Renal cortex interstitium (tissue), 3 donors: ENCODE results near the gene NOSIP. TPM values are rescaled to one million over a fixed set of nuclear protein-coding genes. Genes with fewer than 3 reads are reported as not detected.

Source experiments
- polyA plus RNA-seq, 3 donors: library from polyadenylated mRNA; unstranded; fragments of 120-200 nt; gene quantifications; one replicate each; pipeline ENCODE4 v1.2.1, GENCODE V29; 2013; ENCODE audit not compliant: insufficient read length in 3 of 3

NOSIP gene
- polyA plus RNA-seq, 3 donors, result 61.9 to 75.9 (median 67.5) TPM

Other genes with a start within 250 kb of the NOSIP start
- 10 to 100 TPM; 34.0 to 49.0 (median 34.6) TPM for gene CD37, start 245.2 kb downstream of the NOSIP start, polyA plus RNA-seq
- gene TEAD2, start 218.1 kb downstream of the NOSIP start, polyA plus RNA-seq, result 100 to 1,000 TPM in 1 of 3 donors, 10 to 100 TPM in 2; 88.2 to 114 (median 93.0) TPM
- gene DKKL1, start 216.7 kb downstream of the NOSIP start, polyA plus RNA-seq, result 1 to 10 TPM; 4.0 to 6.4 (median 5.1) TPM
- gene KASH5, start 192.3 kb downstream of the NOSIP start, polyA plus RNA-seq, result under 1 TPM; 0.14 to 0.57 (median 0.45) TPM
- gene PTH2, start 157.1 kb downstream of the NOSIP start, polyA plus RNA-seq, result not detected
- not detected for gene GFY, start 155.2 kb downstream of the NOSIP start, polyA plus RNA-seq
- gene SLC17A7, start 139.0 kb downstream of the NOSIP start, polyA plus RNA-seq, result under 1 TPM; 0.19 to 0.47 (median 0.33) TPM
- gene PIH1D1, start 128.7 kb downstream of the NOSIP start, polyA plus RNA-seq, result 100 to 1,000 TPM in 1 of 3 donors, 10 to 100 TPM in 2; 85.0 to 102 (median 91.3) TPM
- 10 to 100 TPM; 14.4 to 27.7 (median 26.4) TPM for gene ALDH16A1, start 127.3 kb downstream of the NOSIP start, polyA plus RNA-seq
- gene FLT3LG, start 106.3 kb downstream of the NOSIP start, polyA plus RNA-seq, result 1 to 10 TPM; 2.5 to 4.4 (median 3.2) TPM
- gene RPL13A, start 92.9 kb downstream of the NOSIP start, polyA plus RNA-seq, result 1,000 to 10,000 TPM; 2,269 to 2,915 (median 2,804) TPM
- gene RPS11, start 84.1 kb downstream of the NOSIP start, polyA plus RNA-seq, result 1,000 to 10,000 TPM; 2,058 to 2,977 (median 2,724) TPM
- gene FCGRT, start 67.9 kb downstream of the NOSIP start, polyA plus RNA-seq, result 100 to 1,000 TPM; 225 to 312 (median 227) TPM
- 10 to 100 TPM; 13.1 to 24.6 (median 23.3) TPM for gene RCN3, start 52.6 kb downstream of the NOSIP start, polyA plus RNA-seq
- gene PRRG2, start 760 bp upstream of the NOSIP start, polyA plus RNA-seq, result 1 to 10 TPM; 5.8 to 6.8 (median 5.9) TPM
- 10 to 100 TPM; 17.0 to 30.2 (median 28.6) TPM for gene PRR12, start 10.6 kb upstream of the NOSIP start, polyA plus RNA-seq
- gene RRAS, start 59.6 kb upstream of the NOSIP start, polyA plus RNA-seq, result 10 to 100 TPM; 20.6 to 28.9 (median 24.9) TPM
- gene SCAF1, start 61.7 kb upstream of the NOSIP start, polyA plus RNA-seq, result 10 to 100 TPM; 28.4 to 44.1 (median 43.4) TPM
- 10 to 100 TPM; 36.8 to 92.3 (median 57.7) TPM for gene IRF3, start 85.3 kb upstream of the NOSIP start, polyA plus RNA-seq
- 10 to 100 TPM; 21.0 to 31.6 (median 28.0) TPM for gene BCL2L12, start 85.4 kb upstream of the NOSIP start, polyA plus RNA-seq
- gene PRMT1, start 96.7 kb upstream of the NOSIP start, polyA plus RNA-seq, result 100 to 1,000 TPM; 198 to 261 (median 228) TPM
- gene ADM5, start 109.0 kb upstream of the NOSIP start, polyA plus RNA-seq, result 1 to 10 TPM; 1.1 to 1.6 (median 1.5) TPM
- gene CPT1C, start 110.6 kb upstream of the NOSIP start, polyA plus RNA-seq, result 10 to 100 TPM in 2 of 3 donors, 1 to 10 TPM in 1; 8.0 to 12.8 (median 11.1) TPM
- under 1 TPM in 2 of 3 donors, not detected in 1; 0.10 to 0.18 TPM for gene TSKS, start 182.8 kb upstream of the NOSIP start, polyA plus RNA-seq
- 10 to 100 TPM; 44.5 to 69.2 (median 66.9) TPM for gene AP2A1, start 186.4 kb upstream of the NOSIP start, polyA plus RNA-seq
- 10 to 100 TPM; 35.6 to 42.1 (median 38.4) TPM for gene FUZ, start 232.7 kb upstream of the NOSIP start, polyA plus RNA-seq
- 10 to 100 TPM; 61.4 to 74.1 (median 69.6) TPM for gene MED25, start 237.7 kb upstream of the NOSIP start, polyA plus RNA-seq